Gastrocnemius medialis (tissue), 4 donors: ENCODE data around the gene RSPRY1.

ENCODE experiments used
- CTCF ChIP-seq, 5 experiments: fragments of 450-650 bp in 3 of 5; fragments of 200-600 bp in 2 of 5; sonication (generic) in 2 of 5; IDR thresholded peaks in 4 of 5; conservative IDR thresholded peaks in 1 of 5; 1 replicate in 4 of 5; 2 replicates in 1 of 5; pipeline ENCODE4 v1.5.1; 2016 to 2019; ENCODE audit warnings: antibody characterized with exemption in 5 of 5, mild to moderate bottlenecking in 3 of 5, moderate library complexity in 3 of 5
- POLR2A ChIP-seq, 2 donors: fragments of 450-650 bp; IDR thresholded peaks; one replicate each; pipeline ENCODE4 v1.6.1; 2017; ENCODE audit warnings: antibody characterized with exemption in 2 of 2, mild to moderate bottlenecking in 2 of 2, moderate library complexity in 2 of 2

- TF ChIP-seq CTCF (IDR thresholded peaks at IDR 0.05 in 4 of 5, conservative IDR thresholded peaks at IDR 0.05 in 1 of 5), result no peak
- TF ChIP-seq POLR2A (IDR thresholded peaks at IDR 0.05), result no peak
Measured at GRCh38 chr16:57191056-57191571, 5.0 kb downstream of the RSPRY1 start.
